GOT3 (cell line): ENCODE results near the gene OAT.

Experiments used
- DNase-seq: peaks from one replicate; lab custom pipeline; 2025; ENCODE audit warnings: mixed read lengths; lab: John Stamatoyannopoulos, UW

Gene OAT

DNA sequence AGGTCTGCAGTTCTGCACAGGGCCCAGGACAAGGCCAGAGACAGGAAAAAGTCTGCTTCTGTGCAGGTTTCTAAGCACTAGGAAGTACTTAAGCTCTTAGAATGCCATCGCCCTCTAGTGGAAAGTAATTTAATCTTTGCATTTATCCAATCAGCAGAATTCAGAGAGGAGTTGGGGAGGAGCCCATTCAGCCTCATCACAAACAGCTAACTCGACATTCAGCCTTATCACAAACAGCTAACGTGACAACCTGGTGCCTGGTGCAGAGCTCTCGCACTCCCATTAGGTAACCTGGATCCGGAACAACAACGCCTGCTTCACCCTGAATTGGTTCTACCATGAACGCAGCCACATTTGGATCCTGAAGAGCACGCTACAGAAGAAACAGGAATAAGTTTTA lies 15.2 kb downstream of the OAT start:
- no peak for DNase-seq

DNA sequence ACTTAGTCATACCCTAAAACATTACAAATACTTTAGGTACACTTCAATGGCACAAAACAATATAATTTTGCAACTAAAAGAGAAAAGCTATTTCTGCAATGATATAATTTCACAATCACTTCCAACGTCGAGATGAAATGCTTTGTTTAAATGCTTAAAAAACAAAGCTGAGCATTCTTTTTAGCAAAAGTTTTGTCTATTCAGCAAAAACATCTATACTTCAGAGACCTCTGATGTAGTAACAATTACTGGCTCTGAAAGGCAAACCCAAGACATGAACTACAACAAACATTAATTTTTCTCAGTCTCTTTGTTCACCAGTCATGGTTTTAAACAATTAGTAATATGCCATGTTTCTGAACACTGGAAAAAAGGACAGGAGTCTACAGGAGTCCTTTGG lies 16.4 kb downstream of the OAT start:
- DNase-seq, result no peak

DNA sequence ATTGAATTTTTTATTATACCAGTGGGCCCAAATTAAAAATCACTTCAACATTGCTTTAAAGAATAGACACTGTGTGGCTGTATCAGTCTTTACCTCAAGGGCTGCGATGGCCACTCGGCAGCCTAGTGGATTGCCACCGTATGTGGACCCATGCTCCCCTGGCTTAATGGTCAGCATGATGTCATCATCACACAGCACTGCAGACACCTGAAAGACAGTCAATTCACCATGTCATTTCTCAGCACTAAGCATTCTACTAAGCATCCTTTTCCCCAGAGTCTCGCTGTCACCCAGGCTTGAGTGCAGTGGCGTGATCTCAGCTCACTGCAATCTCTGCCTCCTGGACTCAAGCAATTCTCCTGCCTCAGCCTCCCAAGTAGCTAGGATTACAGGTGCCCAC lies 17.1 kb downstream of the OAT start:
- no peak for DNase-seq

DNA sequence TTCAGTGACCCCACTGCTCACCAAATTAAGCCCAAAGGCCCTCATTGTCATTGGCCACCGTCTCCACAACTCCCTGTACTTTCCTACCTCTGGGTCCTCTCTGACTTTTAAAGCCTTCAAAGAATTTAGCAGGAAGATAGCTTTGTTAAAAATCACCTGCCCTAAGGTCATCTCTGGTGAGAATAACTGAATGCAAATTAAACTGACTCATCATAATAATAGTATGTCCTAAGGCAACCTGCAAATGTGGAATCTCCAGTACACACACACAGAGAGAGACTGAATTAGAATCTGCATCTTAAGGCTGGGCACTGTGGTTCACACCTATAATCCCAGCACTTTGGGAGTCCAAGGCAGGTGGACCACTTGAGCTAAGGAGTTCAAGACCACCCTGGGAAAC lies 24.1 kb downstream of the OAT start:
- DNase-seq, result no peak

DNA sequence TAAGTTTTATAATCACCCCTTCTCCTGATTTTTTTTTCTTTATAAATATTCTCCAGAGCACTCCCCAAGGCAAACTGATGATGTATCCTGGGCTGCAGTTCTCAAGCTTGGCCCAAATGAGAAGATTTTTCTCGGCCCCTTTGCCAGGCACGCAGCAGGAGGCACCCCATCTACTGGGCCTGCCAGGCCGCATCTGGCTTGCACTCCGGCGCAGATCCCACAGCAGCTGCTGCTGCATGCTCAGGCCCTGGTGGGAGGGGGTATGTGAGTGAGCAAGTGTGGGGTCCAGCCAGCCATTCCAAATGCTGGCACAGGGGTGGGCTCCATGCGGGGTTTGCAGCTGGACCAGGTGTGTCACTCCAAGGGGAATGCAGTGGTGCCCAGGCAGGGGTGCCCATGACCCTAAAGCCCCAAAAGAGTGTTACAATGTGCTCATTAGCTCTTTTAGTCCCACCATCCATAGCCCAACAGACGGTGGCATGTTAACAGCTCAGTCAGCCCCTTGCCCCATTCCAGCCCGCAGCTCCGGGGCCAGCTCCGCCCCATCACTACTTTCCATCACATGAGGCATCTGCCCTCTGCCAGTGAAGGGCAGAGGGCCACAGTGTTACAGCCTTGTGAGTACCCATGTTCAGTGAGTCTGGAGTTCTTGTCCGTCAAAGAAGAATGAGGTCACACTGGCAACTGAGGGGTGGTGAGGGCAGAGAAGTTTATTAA lies 25.9 kb downstream of the OAT start:
- no peak for DNase-seq

DNA sequence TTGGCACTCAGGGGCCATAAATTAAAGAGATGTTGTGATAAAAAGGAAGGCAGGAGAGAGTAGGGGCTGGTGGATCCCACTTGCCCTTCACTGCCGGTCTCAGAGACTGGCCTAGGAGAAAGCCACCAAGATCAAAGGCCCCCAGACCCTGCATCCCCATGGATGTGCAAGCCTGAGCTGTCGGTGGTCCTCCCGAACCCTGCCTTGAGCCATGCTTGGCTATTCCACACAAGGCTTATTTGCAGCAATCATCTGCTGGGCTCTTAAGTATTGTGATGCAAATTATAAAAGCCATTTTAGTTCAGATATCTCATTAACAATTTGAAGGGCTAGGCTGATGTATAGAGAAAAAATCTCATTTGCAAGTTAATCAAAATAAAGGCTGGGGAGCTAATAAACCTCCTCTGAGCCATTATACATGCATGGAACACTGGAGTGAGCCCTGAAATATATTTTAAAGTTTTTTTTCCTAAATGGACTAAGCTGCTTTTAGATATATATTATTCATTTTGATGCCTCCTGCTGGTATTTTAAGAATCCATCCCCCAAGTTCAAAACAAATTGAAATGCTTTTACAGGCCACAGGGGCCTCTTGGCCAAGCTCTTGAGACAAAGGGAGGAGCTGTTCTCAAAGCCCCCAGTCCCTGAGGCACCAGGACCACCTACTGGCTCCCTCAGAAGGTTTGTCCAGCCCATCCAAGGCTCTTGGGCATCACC lies 28.1 kb downstream of the OAT start:
- no peak for DNase-seq

DNA sequence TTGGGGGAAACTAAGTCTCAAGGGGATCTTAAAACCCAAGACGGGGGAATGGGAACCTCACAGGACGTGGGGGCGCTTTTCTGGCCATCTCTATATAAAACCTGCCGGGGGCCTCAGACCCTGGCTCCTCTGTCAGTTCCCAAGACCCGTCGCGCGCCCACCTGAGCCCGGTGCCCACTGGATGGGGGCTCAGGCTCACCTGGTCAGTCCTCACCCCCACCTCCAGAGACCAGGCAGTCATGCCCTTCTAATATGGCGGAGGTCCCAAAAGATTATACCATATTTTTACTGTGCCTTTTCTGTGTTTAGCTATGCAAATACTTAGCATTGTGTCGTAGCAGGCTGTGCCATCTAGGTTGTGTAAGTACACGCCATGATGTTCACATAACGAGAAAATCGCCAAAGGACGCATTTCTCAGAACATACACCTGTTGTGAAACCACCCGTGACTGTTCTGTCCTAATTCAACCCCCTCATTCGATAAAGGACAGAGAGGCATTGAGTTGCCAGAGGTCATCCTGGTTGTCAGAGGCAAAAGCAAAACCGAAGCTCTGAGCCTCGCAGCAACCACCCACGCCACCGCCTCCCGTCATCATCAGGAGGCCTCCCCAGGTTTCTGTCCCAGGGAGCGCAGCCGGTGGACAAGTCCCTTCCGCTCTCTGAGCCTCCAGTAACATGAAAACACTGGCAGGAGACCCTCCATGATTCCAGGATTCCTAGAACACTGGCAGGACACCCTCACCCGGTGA lies 28.9 kb downstream of the OAT start:
- DNase-seq, result no peak

DNA sequence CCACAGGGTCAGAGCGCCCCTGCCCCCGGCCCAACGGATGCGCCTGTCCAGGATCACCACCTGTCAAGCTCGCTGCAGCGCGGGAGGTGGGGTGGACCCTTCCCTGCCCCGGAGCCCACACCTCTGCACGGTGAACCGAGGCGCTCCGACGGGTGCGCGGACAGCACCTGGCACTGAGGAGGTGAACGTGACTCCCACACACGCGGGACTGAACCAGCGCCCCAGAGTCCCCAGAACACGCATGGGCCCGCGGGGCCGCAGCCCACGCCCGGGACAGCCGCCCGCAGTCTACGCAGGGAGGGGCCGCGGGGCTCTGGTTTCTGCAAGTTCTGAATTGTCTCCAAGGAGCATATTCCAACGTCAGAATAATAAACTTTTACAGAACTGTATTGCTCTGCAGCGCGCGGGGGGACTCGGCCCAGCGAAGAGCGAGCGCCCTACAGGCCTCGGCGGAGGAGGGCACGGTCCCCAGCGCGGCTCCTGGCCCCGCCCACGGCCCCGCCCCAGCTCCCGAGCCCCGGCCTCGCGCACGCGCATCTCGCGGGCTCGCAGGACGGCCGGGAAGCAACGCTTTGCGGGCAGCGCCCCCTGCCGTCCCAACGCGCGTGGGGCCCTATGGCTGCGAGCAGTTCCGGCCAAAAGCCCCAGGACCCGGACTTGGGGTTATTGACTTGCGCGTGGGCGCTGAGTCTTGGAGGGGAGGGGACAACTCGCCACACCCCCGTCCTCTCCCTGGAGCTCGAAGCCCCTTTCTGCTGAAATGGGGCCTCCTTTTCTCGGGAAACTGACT lies 29.7 kb downstream of the OAT start:
- DNase-seq, result peak; percentile 78

DNA sequence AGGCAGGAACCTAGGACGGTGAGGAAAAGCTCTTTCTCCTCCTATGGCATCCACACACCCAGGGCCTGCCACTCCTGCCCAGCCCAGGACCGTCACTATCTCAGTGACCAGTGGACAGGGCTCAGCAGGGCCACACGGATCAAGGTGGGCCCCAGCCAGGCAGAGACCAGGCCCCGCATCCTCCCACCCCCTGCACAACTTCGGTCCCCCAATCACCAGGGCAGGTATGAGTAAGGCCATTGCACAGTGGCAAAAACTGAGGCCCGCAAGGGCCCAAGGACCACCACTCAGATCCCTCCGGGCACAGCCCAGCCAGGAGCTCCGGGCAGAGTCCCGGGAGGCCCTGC lies 30.3 kb downstream of the OAT start:
- no peak for DNase-seq

DNA sequence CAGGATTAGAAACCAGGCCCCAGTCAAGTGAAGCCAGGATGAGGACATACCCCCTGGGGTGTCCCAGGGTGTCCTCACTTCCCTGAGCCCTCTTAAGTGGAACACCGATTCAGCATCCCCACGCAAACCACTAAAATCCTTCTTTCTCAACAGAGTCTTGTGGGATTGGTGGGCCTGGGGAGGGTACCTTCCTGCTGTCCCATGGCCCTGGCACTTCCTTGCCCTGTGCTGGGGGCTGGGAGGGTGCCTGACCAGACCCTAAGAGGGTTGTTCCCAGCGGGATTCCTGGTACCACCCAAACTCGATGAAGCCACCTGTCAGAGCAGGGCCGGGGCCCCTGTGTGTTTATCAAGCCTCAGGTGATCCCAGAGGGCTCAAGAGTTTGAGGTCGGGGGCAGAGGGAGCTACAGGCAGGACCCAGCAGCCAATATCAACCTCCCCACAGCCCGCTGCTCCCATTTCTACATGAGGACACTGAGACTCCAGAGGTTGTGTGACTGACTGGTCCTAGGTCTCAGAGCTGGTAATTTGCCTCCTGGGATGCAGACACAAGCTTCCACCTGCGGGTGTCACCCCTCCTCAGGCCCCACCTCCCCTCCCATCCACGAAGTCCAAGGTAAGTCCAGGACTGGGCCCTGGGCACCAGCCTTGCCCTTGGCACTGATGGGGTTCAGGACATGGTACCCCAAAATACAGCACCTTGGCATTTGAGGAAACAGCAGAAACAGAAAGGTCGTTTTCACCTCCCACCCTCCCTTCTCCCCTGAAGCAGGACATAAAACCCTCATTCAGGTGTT lies 31.4 kb downstream of the OAT start:
- no peak for DNase-seq

DNA sequence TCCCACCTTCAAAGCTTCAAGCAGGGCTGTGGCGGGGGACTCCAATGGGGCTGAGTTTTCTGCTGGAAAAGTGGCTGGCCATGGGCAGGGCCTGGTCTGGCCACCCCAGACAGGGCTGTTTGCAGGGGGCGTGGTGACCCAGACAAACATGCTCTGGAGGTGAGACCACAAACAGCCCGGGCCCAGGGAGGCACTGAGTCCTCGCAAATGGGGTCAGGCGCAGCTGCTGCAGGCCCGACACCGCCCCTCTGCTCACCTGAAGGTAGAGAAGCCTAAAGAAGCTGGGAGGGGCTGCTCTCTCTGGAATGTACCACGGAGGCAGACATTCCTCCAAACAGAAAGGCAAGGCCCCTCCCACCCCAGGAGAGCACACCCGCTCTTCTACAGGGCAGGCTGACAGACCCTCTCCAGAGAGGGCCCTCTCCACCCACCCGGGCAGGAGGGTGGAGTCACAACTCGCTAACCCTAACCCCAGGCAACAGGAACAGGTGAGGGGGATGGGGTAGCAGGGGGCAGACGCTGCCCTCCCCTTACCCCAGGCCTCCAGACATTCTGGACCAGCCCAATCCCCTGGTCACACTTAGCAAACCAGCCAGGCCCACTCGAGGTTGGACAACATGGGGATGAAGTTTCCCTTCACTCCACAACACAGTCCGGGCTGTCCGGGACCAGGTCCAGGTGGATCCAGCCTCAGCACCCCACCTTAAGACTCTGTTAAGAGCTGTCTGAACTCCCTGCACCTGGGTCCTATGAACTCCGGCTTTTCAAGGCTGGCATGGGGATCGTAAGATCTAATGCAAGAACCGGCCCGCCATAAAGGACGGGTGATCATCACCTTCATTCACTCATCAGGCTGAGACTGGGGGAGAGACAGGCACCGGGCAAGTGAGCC lies 32.3 kb downstream of the OAT start:
- no peak for DNase-seq

DNA sequence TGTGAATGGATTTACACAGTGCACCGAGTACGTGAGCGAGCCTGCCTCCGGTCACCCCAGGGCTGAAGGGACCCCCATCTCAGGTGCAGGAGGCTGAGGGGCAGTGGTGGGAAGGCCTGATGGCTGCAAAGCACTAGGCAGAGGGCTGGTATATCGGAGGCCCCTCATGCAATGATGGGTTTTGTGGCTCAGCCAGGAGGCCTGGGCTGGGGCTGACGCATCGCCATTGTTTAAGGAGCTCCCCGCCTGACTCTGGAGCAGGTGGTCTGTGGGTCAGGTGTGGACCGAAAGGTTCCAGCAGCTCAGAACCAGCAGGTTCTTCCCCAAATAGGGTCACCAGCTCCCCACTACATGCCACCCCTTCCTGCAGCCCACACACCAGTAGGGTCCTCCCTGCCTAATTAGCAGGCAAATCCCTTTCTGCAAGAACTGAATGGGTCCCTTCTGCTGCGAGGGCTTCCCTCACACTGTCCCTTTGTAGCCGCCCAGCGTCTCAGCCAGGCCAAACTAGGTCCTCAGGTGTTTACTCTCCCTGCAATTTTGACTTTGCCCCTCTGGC lies 33.0 kb downstream of the OAT start:
- DNase-seq, result no peak

DNA sequence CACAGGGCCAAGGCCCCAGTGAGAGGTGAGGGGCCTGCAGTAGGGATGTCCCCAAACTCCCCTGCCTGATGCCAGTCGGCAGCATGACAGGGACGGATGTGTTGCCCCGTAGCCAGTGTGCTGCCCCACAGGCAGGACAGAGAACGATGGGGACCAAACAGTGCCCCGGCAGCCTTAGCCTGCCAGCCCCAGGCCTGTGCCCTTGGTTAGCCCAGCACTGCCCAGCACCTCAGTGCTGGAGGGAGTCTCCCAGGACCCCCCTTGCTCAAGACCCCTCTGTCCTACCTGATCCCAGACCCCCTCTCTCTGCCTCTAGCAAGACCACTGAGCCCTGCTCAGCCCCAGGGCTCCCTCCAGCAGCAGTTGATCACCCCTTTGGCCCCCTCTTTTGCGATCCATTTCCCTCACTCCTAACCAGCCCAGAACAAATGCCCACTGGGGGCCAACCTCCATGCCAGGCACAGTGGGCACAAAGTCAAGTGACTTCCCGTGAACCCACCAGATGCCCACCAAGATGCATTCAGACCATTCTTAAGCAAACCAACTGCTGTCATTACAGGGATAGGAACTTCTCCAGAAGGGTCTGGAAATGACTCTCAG lies 34.0 kb downstream of the OAT start:
- no peak for DNase-seq

DNA sequence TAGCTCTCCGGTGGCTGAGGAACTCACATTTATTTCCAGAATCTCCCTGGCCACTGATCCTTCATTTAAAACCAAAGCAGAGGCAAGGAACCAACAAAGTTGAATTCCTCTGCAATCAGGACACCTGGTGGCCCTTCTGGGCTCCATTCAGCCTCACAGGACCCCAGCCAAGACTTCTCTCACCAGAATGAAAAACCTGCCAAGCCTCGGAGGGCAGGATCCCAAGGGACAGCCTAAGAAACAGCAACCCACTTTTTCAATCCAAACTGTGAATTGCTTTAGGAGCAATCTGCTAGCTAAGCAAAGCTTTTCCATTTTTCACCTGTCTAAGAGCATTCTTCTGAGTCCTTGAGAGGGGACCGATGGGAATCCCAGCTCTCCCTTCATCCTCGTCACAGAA lies 34.6 kb downstream of the OAT start:
- DNase-seq, result no peak

DNA sequence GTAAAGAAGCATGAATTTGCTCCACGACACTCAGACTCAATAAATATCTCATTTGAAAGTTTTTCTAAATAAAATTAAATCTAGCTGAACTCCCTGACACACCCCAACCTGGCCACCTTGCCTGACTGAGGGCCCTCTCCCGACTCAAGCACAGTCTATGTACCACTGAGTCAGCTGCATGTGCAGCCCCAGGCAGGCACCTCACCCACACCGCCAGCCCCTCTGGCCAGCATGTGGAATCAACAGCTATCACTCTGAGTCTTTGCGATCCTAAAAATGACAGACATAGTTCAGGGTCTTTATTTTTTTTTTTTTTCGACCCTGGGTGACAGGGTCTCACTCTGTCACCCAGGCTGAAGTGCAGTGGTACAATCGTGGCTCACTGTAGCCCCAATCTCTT lies 35.2 kb downstream of the OAT start:
- no peak for DNase-seq

DNA sequence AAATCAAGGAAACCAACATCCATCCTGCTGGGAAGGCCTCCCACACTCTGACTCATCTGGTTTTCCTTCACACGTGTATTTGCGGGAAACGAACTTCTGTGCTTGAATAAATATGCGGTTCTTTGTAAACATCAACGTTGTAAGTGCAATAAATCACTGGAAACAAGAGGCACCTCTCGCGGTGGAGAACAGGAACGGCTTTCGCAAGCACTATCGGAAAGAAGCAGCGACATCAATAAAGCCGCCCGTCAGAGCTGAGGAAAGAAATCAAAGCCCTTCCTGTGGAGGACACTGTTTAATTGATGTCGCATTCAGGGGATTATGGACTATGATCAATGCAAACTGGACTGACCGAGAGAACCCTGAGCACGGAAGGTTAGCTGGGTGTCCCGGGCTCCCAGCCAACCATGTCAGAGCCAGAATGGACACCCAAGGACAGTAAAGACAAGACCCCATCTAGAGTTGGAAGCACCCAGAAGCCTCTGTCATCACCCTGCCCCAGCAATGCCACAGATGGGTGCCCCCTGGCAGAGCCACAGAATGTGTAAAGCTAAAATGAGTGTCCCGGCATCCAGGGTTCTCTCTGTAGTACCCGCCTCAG lies 37.6 kb downstream of the OAT start:
- no peak for DNase-seq

DNA sequence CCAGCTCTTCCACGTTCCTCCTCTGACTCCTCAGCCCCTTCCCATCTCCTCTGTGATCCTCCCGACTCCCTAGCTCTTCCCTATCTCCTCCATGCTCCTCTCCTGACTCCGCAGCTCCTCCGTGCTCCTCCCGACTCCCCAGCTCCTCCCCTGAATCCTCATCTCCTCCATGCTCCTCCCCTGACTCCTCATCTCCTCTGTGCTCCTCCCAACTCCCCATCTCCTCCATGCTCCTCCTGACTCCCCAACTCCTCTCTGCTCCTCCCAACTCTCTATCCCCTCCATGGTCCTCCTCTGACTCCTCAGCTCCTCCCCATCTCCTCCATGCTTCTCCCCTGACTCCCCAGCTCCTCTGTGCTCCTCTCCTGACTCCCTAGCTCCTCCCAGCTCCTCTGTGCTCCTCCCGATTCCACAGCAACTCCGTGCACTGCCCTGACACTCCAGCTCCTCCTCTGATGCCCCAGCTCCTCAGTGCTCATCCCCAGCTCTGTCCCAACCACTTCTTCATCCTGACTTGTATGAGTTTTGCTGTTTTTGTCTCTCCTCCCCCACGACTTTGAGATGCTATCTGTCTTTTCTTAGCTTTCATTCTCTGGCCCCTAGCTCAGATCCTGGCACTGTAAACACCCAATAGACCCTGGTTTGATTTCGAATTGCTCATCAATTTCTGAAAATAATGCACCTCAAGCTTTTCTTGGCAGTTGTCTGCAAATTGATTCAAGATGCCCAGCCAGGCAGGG lies 38.3 kb downstream of the OAT start:
- no peak for DNase-seq

DNA sequence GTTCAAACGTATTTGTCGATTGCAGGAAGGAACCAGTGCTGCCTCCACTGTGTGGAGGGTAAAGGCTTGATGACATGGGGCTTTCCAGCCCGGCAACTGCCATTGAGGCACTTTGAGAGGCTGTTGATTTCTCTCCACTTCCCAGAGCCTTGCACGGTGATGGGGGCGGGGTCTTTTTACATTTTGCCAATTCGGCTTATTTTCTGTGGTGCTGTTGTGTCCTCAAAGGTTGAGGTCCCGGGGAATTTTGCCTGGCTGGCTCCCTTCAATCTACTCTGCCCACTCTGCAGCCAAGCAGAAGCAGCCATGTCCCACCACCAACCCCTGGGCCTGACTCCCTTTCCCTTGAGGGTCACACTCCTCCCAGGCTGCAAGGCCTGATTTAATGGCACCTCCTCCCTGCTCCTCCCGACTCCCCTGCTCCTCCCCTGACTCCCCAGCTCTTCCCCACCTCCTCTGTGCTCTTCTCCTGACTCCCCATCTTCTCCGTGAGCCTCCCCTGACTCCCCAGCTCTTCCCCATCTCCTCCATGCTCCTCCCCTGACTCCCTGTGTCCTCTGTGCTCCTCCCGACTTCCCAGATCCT lies 39.0 kb downstream of the OAT start:
- DNase-seq, result no peak
